Measurements from ENCODE around the gene DBT. TPM values are rescaled to one million over a fixed set of nuclear protein-coding genes. Genes with fewer than 3 reads are reported as not detected.
A peak's percentile ranks its signal among the peaks of the same experiment; 100 is the strongest.

Gene DBT
- total and polyA plus RNA-seq, 11 donors, result 6.8 to 45.3 (median 28.7) TPM

DNA sequence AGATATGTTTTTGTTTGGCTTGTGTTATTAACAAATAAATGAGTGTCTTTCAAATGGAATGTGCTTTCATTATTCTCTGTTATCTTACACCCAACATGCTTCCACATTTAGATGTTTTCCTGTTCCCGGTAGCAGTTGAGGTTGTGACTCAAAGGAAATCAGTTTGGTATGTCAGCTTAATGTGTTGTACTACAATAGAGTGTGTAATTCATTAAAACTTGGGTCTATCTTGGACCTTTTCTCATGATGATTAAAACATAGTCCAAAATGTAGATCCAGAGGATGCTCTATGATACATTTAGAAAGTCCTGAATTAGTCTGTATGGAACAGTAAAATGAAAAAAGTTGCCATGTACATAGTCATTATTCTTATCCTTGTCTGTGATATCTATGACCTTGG, 43.1 kb upstream of the DBT start:
- ATAC-seq, result peak in 3 of 4 donors; percentile 49 to 54 (median 49)
- WGBS, 4 donors, result 3 to 15% (median 7%) methylated on average over 1 of the region's 1 CpG
- DNase-seq, result no peak
- Histone ChIP-seq H3K4me1 (peaks cover 0 to 12% (median 0%) of the 10 kb centered on the region in 12 donors), H3K9me3 (no peaks in the 10 kb centered on the region), H3K4me3 (no peak overlapping the region), H3K36me3 (peaks cover 0 to 71% (median 53%) of the 10 kb centered on the region in 9 donors), H3K27ac (peak overlapping the region in 6 of 12 donors; percentile 18 to 55 (median 36)), H3K27me3 (no peaks in the 10 kb centered on the region)
- no peak for TF ChIP-seq POLR2A (IDR thresholded peaks at IDR 0.05)
- TF ChIP-seq, protein P1, sequence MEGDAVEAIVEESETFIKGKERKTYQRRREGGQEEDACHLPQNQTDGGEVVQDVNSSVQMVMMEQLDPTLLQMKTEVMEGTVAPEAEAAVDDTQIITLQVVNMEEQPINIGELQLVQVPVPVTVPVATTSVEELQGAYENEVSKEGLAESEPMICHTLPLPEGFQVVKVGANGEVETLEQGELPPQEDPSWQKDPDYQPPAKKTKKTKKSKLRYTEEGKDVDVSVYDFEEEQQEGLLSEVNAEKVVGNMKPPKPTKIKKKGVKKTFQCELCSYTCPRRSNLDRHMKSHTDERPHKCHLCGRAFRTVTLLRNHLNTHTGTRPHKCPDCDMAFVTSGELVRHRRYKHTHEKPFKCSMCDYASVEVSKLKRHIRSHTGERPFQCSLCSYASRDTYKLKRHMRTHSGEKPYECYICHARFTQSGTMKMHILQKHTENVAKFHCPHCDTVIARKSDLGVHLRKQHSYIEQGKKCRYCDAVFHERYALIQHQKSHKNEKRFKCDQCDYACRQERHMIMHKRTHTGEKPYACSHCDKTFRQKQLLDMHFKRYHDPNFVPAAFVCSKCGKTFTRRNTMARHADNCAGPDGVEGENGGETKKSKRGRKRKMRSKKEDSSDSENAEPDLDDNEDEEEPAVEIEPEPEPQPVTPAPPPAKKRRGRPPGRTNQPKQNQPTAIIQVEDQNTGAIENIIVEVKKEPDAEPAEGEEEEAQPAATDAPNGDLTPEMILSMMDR (IDR thresholded peaks at IDR 0.05), result no peak
- intact Hi-C loops (cut with DNase I), result loop anchor here in 1 of 10 donors (5.0 kb wide), 1 partner anchor 165 kb away; no protein-coding TSS in a partner anchor

DNA sequence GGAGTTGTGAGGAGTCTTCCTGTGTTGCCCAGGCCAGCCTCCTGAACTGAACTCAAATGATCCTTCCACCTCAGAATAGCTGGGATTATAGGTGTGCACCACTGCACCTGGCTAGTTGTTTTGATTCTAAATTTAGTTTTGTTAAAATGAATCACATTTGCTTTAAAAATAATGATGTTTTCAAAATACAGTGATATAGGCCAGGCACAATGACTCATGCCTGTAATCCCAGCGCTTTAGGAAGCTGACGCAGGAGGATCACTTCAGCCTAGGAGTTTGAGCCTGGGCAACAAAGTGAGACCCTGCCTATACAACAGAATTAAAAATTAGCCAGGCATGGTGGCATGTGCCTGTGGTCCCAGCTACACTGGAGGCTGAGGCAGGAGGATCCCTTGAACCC, 40.7 kb upstream of the DBT start:
- Histone ChIP-seq H3K9me3 (no peaks in the 10 kb centered on the region), H3K36me3 (peaks cover 0 to 90% (median 76%) of the 10 kb centered on the region in 9 donors), H3K4me3 (no peak overlapping the region), H3K27me3 (no peaks in the 10 kb centered on the region), H3K27ac (no peak overlapping the region), H3K4me1 (peaks cover 0 to 12% (median 0%) of the 10 kb centered on the region in 12 donors)
- intact Hi-C loops (cut with DNase I), result loop anchor here in 1 of 10 donors (5.0 kb wide), 1 partner anchor 167 kb away; no protein-coding TSS in a partner anchor
- ATAC-seq (no peak), DNase-seq (no peak)
- WGBS, 4 donors, result 94 to 98% (median 97%) methylated on average over 2 of the region's 2 CpGs
- no peak for TF ChIP-seq POLR2A (IDR thresholded peaks at IDR 0.05)
- TF ChIP-seq, protein P1 (IDR thresholded peaks at IDR 0.05), result no peak

DNA sequence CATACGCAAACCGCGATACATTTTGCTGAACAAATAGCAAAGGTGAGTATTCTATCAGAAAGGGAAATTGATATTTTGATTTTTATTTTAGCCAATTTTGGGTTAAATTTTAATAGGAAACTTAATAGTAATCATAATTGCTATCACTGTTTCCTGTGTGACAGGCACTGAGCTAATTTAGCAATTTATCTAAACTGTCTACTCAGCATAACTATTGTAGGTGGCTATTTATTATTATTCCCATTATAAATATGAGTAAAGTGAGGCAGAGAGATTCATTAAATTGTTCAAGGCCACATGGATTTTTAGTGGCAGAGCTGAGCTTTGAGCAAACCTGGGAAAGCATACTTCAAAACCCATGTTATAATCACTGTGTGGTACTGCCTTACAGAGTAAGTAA, 37.5 kb upstream of the DBT start:
- H3K27me3 ChIP-seq, result no peaks in the 10 kb centered on the region
- no peak for DNase-seq
- peaks cover 0 to 100% (median 93%) of the 10 kb centered on the region in 9 donors for H3K36me3 ChIP-seq
- no peaks in the 10 kb centered on the region for H3K9me3 ChIP-seq
- no peak for TF ChIP-seq POLR2A (IDR thresholded peaks at IDR 0.05)
- TF ChIP-seq, protein P1 (IDR thresholded peaks at IDR 0.05), result no peak
- intact Hi-C loops (cut with DNase I), result loop anchor here in 5 of 10 donors (10.0 kb wide), 2 partner anchors 158 to 168 kb away; no protein-coding TSS in a partner anchor
- ATAC-seq, result no peak
- WGBS, 4 donors, result 97 to 100% (median 98%) methylated on average over 3 of the region's 3 CpGs
- peaks cover 0 to 1% (median 0%) of the 10 kb centered on the region in 12 donors for H3K4me1 ChIP-seq
- H3K27ac ChIP-seq, result no peak overlapping the region
- H3K4me3 ChIP-seq, result no peak overlapping the region

DNA sequence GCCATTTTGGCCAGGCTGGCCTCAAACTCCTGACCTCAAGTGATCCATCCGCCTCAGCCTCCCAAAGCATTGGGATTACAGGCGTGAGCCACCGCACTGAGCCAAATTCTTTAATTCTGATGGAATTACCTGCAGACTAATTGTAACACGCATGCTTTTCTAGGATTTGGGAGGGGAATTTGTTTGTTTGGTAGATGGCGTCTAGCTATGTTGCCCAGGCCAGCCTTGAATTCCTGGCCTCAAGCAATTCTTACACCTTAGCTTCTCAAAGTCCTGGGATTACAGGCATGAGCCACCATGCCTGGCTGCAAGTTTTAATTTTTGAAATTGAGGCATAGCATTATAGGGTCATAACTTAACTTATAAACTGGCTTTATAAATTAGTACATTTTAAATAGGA, 35.0 kb upstream of the DBT start:
- Histone ChIP-seq H3K4me1 (peaks cover 0 to 12% (median 0%) of the 10 kb centered on the region in 12 donors), H3K36me3 (peaks cover 0 to 99% (median 84%) of the 10 kb centered on the region in 9 donors), H3K27me3 (no peaks in the 10 kb centered on the region), H3K4me3 (no peak overlapping the region), H3K9me3 (no peaks in the 10 kb centered on the region), H3K27ac (no peak overlapping the region)
- intact Hi-C loops (cut with DNase I), result loop anchor here in 6 of 10 donors (5.0 to 10.0 kb wide), 3 partner anchors 68 to 170 kb away; partner anchors contain the start of gene CDC14A (in 1 of the 6)
- ATAC-seq, result no peak
- DNase-seq, result no peak
- TF ChIP-seq, protein P1 (IDR thresholded peaks at IDR 0.05), result no peak
- no peak for TF ChIP-seq POLR2A (IDR thresholded peaks at IDR 0.05)
- 96 to 98% (median 98%) methylated on average over 5 of the region's 5 CpGs for WGBS, 4 donors

Measured in heart left ventricle (tissue), 16 donors.